ENCODE results near the gene SPNS2. TPM values are rescaled to one million over a fixed set of nuclear protein-coding genes. Genes with fewer than 3 reads are reported as not detected.

Gene SPNS2
- total RNA-seq, 3 donors from 2014 or later, result 9.2 to 24.5 (median 11.0) TPM

DNA sequence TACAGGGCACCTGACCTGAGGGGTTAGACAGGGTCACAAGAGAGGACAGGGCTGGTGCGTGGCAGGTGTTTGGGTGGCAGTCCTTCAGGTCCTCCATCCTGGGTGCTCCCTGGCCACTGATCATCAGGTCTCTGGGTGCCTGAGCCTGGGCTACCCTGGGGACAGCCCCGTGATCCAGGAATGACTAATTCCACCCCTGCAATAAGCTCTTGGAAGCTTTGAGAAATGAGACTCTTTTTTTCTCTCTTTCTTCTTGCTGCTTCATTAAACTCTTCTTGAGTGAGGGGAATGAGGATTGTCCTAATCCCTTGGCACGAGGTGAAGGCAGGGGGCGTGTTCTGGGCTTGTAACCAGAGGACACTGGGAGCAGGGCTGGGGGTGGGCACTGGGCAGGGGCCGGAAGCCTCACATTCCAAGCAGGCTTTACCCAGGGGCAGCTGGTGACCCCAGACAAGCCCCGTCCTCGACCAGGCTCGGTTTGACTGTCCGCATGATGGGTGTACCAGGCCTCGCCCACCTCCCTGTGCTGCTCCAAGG, 21.4 kb upstream of the SPNS2 start:
- peak in 2 of 3 donors; percentile 25 to 43 for DNase-seq
- intact Hi-C loops (cut with DNase I, micrococcal nuclease), result no loop called here
- no peaks in the 10 kb centered on the region for H3K9me3 ChIP-seq
- TF ChIP-seq, protein P1, sequence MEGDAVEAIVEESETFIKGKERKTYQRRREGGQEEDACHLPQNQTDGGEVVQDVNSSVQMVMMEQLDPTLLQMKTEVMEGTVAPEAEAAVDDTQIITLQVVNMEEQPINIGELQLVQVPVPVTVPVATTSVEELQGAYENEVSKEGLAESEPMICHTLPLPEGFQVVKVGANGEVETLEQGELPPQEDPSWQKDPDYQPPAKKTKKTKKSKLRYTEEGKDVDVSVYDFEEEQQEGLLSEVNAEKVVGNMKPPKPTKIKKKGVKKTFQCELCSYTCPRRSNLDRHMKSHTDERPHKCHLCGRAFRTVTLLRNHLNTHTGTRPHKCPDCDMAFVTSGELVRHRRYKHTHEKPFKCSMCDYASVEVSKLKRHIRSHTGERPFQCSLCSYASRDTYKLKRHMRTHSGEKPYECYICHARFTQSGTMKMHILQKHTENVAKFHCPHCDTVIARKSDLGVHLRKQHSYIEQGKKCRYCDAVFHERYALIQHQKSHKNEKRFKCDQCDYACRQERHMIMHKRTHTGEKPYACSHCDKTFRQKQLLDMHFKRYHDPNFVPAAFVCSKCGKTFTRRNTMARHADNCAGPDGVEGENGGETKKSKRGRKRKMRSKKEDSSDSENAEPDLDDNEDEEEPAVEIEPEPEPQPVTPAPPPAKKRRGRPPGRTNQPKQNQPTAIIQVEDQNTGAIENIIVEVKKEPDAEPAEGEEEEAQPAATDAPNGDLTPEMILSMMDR (IDR thresholded peaks at IDR 0.05), result no peak
- ATAC-seq, result no peak
- H3K36me3 ChIP-seq (ENCODE audit: low read depth), result no peaks in the 10 kb centered on the region
- H3K4me1 ChIP-seq (ENCODE audit: low read depth), result peaks cover 42% of the 10 kb centered on the region
- H3K4me3 ChIP-seq, result no peak overlapping the region

DNA sequence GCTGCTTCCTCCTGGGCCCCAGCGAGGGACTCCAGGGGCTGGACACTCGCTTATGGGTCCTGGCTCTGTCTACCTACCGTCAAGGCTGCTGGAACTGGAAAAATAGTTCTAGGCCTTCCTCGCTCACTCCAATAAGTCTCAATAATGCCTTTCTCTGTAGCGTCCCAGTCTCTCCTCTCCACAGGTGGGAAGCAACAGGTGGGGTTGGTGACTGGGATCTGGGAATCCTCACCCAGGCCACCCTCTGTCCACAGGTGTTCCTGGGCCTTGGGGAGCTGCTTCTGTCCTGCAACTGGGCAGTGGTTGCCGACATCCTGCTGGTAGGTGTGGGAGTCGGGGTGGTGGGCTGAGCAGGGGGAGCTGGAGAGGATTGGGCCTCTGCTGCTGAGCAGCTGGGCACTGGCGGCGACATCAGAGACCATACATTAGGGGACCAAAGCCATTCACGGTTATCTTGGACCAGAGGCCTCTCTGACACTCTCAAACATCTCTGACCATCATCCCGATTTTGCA, 20.3 kb upstream of the SPNS2 start:
- peaks cover 46% of the 10 kb centered on the region for H3K4me1 ChIP-seq (ENCODE audit: low read depth)
- DNase-seq (no peak), ATAC-seq (no peak)
- H3K9me3 ChIP-seq, result no peaks in the 10 kb centered on the region
- no peak overlapping the region for H3K4me3 ChIP-seq
- intact Hi-C loops (cut with DNase I, micrococcal nuclease), result no loop called here
- TF ChIP-seq, protein P1 (IDR thresholded peaks at IDR 0.05), result no peak
- no peaks in the 10 kb centered on the region for H3K36me3 ChIP-seq (ENCODE audit: low read depth)

GRCh38 chr17:4479340-4479981, 19.2 kb upstream of the SPNS2 start:
- H3K9me3 ChIP-seq, result no peaks in the 10 kb centered on the region
- intact Hi-C loops (cut with DNase I, micrococcal nuclease), result no loop called here
- TF ChIP-seq, protein P1 (IDR thresholded peaks at IDR 0.05), result no peak
- H3K4me1 ChIP-seq (ENCODE audit: low read depth), result peaks cover 50% of the 10 kb centered on the region
- ATAC-seq, result peak; percentile 57
- H3K4me3 ChIP-seq, result no peak overlapping the region
- peak; percentile 64 to 83 (median 79) for DNase-seq
- no peaks in the 10 kb centered on the region for H3K36me3 ChIP-seq (ENCODE audit: low read depth)

- Histone ChIP-seq H3K9me3 (no peaks in the 10 kb centered on the region), H3K4me1 (ENCODE audit: low read depth) (peaks cover 50% of the 10 kb centered on the region), H3K4me3 (no peak overlapping the region), H3K36me3 (ENCODE audit: low read depth) (no peaks in the 10 kb centered on the region)
- TF ChIP-seq, protein P1 (IDR thresholded peaks at IDR 0.05), result no peak
- DNase-seq, result peak in 2 of 3 donors; percentile 37 to 62
- ATAC-seq, result peak; percentile 3
- intact Hi-C loops (cut with DNase I, micrococcal nuclease), result no loop called here
These were observed 18.5 kb upstream of the SPNS2 start for GRCh38 chr17:4479982-4480751.

- intact Hi-C loops (cut with DNase I, micrococcal nuclease), result no loop called here
- Histone ChIP-seq H3K36me3 (ENCODE audit: low read depth) (no peaks in the 10 kb centered on the region), H3K4me1 (ENCODE audit: low read depth) (peaks cover 46% of the 10 kb centered on the region), H3K4me3 (no peak overlapping the region), H3K9me3 (no peaks in the 10 kb centered on the region)
- TF ChIP-seq, protein P1 (IDR thresholded peaks at IDR 0.05), result no peak
- DNase-seq (peak; percentile 78 to 81 (median 80)), ATAC-seq (peak; percentile 53)
These were observed 17.5 kb upstream of the SPNS2 start for GRCh38 chr17:4480929-4481898.
